Transverse colon (tissue), 4 donors: Measurements from ENCODE around the gene TJP1. TPM values are rescaled to one million over a fixed set of nuclear protein-coding genes. Genes with fewer than 3 reads are reported as not detected.

Experiments used
- DNase-seq: peaks from one replicate; pipeline ENCODE4 v3.0.0-alpha.2; 2019
- H3K27ac ChIP-seq, 4 donors: fragments of 200-600 bp; sonication (generic); 2 replicates each; pipeline ENCODE4 v1.5.1; 2016 to 2018; ENCODE audit warnings: inconsistent platforms in 4 of 4
- H3K27me3 ChIP-seq: fragments of 200-600 bp; sonication (generic); 2 replicates; pipeline ENCODE4 v1.5.1; 2017; ENCODE audit warnings: inconsistent platforms
- H3K36me3 ChIP-seq, 4 donors: fragments of 200-600 bp; sonication (generic); 2 replicates each; pipeline ENCODE4 v1.5.1; 2017 to 2019; ENCODE audit warnings: inconsistent platforms in 4 of 4
- H3K4me1 ChIP-seq, 4 donors: fragments of 200-600 bp; sonication (generic); 2 replicates each; pipeline ENCODE4 v1.5.1; 2017 to 2020; ENCODE audit warnings: inconsistent platforms in 4 of 4
- H3K4me3 ChIP-seq, 4 donors: fragments of 200-600 bp; sonication (generic); 1 replicate in 1 of 4; 2 replicates in 3 of 4; pipeline versions ENCODE4 v1.5.1 to v1.6.1; 2017 to 2019; ENCODE audit warnings: inconsistent platforms in 4 of 4
- H3K9me3 ChIP-seq, 2 donors: fragments of 200-600 bp; sonication (generic); 2 replicates each; pipeline ENCODE4 v1.5.1; 2017 to 2019; ENCODE audit warnings: inconsistent platforms in 2 of 2
- CTCF ChIP-seq, 5 experiments: fragments of 200-600 bp in 3 of 5; fragments of 450-650 bp in 2 of 5; sonication (generic) in 3 of 5; IDR thresholded peaks; 1 replicate in 2 of 5; 2 replicates in 3 of 5; pipeline ENCODE4 v1.5.1; 2016 to 2017; ENCODE audit warnings: antibody characterized with exemption in 5 of 5, inconsistent platforms in 3 of 5, mild to moderate bottlenecking in 2 of 5, moderate library complexity in 1 of 5
- EP300 ChIP-seq: sonication (generic); formaldehyde crosslinking; IDR thresholded peaks from one replicate; pipeline ENCODE4 v1.6.1; 2017; ENCODE audit warnings: antibody characterized with exemption, low read depth
- POLR2A ChIP-seq: fragments of 450-650 bp; IDR thresholded peaks from one replicate; pipeline ENCODE4 v1.6.1; 2016; ENCODE audit warnings: antibody characterized with exemption, mild to moderate bottlenecking, moderate library complexity
- POLR2AphosphoS5 ChIP-seq, 3 donors: sonication (generic); formaldehyde crosslinking; IDR thresholded peaks; one replicate each; pipeline ENCODE4 v1.6.1; 2016; ENCODE audit warnings: antibody characterized with exemption in 3 of 3
- WGBS, 2 donors: methylation state at CpG; one replicate each; pipeline ENCODE4 v1.1.5; 2018; ENCODE audit warnings: low coverage in 1 of 2; 5-methylcytosine and 5-hydroxymethylcytosine counted together
- in situ Hi-C, 4 donors: fragments of 200-750 bp; cut with MboI; loops; one replicate each; pipeline versions ENCODE4 v1.15.0 to v1.15.1; 2017; ENCODE audit warnings: low sequenced_read_pairs in 3 of 4, low pct_ligation_motif_present in 1 of 4, low pct_unique_long_range_greater_than_20kb in 1 of 4
- intact Hi-C: fragments of 100-400 bp; cut with DNase I; formaldehyde crosslinking; loops from one replicate; pipeline ENCODE4 v1.15.1; 2023; ENCODE audit warnings: low total_unique reads
- total RNA-seq, 4 donors: library from RNA; depleted of rRNA; stranded (reverse); fragments of >200 nt; gene quantifications; one replicate each; pipeline ENCODE4 v1.1.0, GENCODE V29; 2016

TJP1 gene
- total RNA-seq, 4 donors from 2014 or later = 69.9 to 119 (median 93.0) TPM

GRCh38 chr15:29686445-29687203 is 135.6 kb downstream of the TJP1 start:
- Histone ChIP-seq H3K27ac (peak overlapping the region; percentile 78 to 90 (median 88)), H3K4me3 (peak overlapping the region in 1 of 4 donors; percentile 31), H3K4me1 (peaks cover 0 to 10% (median 3%) of the 10 kb centered on the region in 4 donors), H3K9me3 (no peaks in the 10 kb centered on the region), H3K27me3 (no peaks in the 10 kb centered on the region), H3K36me3 (no peaks in the 10 kb centered on the region)
- in situ Hi-C loops (no loop called here), intact Hi-C loops (no loop called here)
- TF ChIP-seq POLR2AphosphoS5 (IDR thresholded peaks at IDR 0.05) (peak in 1 of 3 donors; percentile 53), EP300 (no peak), CTCF (IDR thresholded peaks at IDR 0.05) (no peak), POLR2A (peak; percentile 69)
- 54 to 80% methylated on average over 7 to 8 of the region's 8 CpGs for WGBS, 2 donors
- DNase-seq = no peak

- no peaks in the 10 kb centered on the region for H3K36me3 ChIP-seq
- DNase-seq = no peak
- intact Hi-C loops (no loop called here), in situ Hi-C loops (no loop called here)
- no peaks in the 10 kb centered on the region for H3K9me3 ChIP-seq
- no peak overlapping the region for H3K4me3 ChIP-seq
- no peaks in the 10 kb centered on the region for H3K27me3 ChIP-seq
- TF ChIP-seq CTCF (IDR thresholded peaks at IDR 0.05) (no peak), POLR2AphosphoS5 (IDR thresholded peaks at IDR 0.05) (no peak), POLR2A (no peak), EP300 (no peak)
- peaks cover 0 to 10% (median 3%) of the 10 kb centered on the region in 4 donors for H3K4me1 ChIP-seq
- H3K27ac ChIP-seq = peak overlapping the region in 3 of 4 donors; percentile 87 to 90 (median 89)
- 83% methylated on average over 4 of the region's 4 CpGs; no CpG with 5 or more reads in 1 of the 2 donors for WGBS, 2 donors
Measured at GRCh38 chr15:29686079-29686425, 136.2 kb downstream of the TJP1 start.

- Histone ChIP-seq H3K27me3 (no peaks in the 10 kb centered on the region), H3K36me3 (no peaks in the 10 kb centered on the region), H3K27ac (no peak overlapping the region), H3K9me3 (no peaks in the 10 kb centered on the region), H3K4me3 (no peak overlapping the region), H3K4me1 (peaks cover 0 to 10% (median 3%) of the 10 kb centered on the region in 4 donors)
- in situ Hi-C loops = no loop called here
- TF ChIP-seq EP300 (no peak), CTCF (IDR thresholded peaks at IDR 0.05) (no peak), POLR2AphosphoS5 (IDR thresholded peaks at IDR 0.05) (no peak), POLR2A (no peak)
- WGBS, 2 donors = 21 to 75% methylated on average over 2 to 20 of the region's 20 CpGs
- no peak for DNase-seq
- intact Hi-C loops = no loop called here
Measured at GRCh38 chr15:29685156-29686078, 136.9 kb downstream of the TJP1 start.

GRCh38 chr15:29682781-29683180 is 139.5 kb downstream of the TJP1 start:
- no peak for DNase-seq
- Histone ChIP-seq H3K27me3 (no peaks in the 10 kb centered on the region), H3K4me1 (peaks cover 6 to 17% (median 10%) of the 10 kb centered on the region in 4 donors), H3K4me3 (no peak overlapping the region), H3K9me3 (no peaks in the 10 kb centered on the region), H3K27ac (no peak overlapping the region), H3K36me3 (no peaks in the 10 kb centered on the region)
- in situ Hi-C loops (no loop called here), intact Hi-C loops (no loop called here)
- TF ChIP-seq POLR2AphosphoS5 (IDR thresholded peaks at IDR 0.05) (no peak), POLR2A (no peak), EP300 (no peak), CTCF (IDR thresholded peaks at IDR 0.05) (no peak)
- WGBS, 2 donors = 87 to 88% methylated on average over 3 of the region's 3 CpGs
